ENCODE results near the gene VAC14.
"Not testable (repeated sequence)": the region's sequence is repeated elsewhere in the genome, so short reads cannot be mapped to it uniquely, and the experiment has no call there.

The VAC14 gene

GRCh38 chr16:70648606-70649005 is 152.4 kb downstream of the VAC14 start:
- TF ChIP-seq CTCF (IDR thresholded peaks at IDR 0.05; ENCODE audit: extremely low read depth, missing control alignments): no peak
- no peak for DNase-seq (ENCODE audit: low spot score)

- TF ChIP-seq CTCF (IDR thresholded peaks at IDR 0.05; ENCODE audit: extremely low read depth, missing control alignments): no peak
These were observed 153.3 kb downstream of the VAC14 start for GRCh38 chr16:70647441-70648359.

GRCh38 chr16:70646260-70647241 is 154.4 kb downstream of the VAC14 start, which contains the start of gene IL34:
Gene IL34 (plus strand): TSS chr16:70646559. CDS start chr16:70646948, 389 bp downstream.
- DNase-seq (ENCODE audit: low spot score): peak; percentile 10

More at GRCh38 chr16:70647441-70648359, 153.3 kb downstream of the VAC14 start:
- DNase-seq (ENCODE audit: low spot score): peak; percentile 6

GRCh38 chr16:70644763-70645597 is 156.0 kb downstream of the VAC14 start:
- peak; percentile 17 for DNase-seq (ENCODE audit: low spot score)
- no peak for TF ChIP-seq CTCF (IDR thresholded peaks at IDR 0.05; ENCODE audit: extremely low read depth, missing control alignments)

More at GRCh38 chr16:70646260-70647241, 154.4 kb downstream of the VAC14 start, which contains the start of gene IL34:
- no peak for TF ChIP-seq CTCF (IDR thresholded peaks at IDR 0.05; ENCODE audit: extremely low read depth, missing control alignments)

GRCh38 chr16:70643264-70643663 is 157.7 kb downstream of the VAC14 start:
- DNase-seq (ENCODE audit: low spot score): not testable (repeated sequence)

GRCh38 chr16:70642633-70643032 is 158.3 kb downstream of the VAC14 start:
- DNase-seq (ENCODE audit: low spot score): no peak
- TF ChIP-seq CTCF (IDR thresholded peaks at IDR 0.05; ENCODE audit: extremely low read depth, missing control alignments): no peak

Data from GM20000 (cell line).